Prostate gland (tissue), 2 donors: ENCODE data around the gene CRTAC1.

ENCODE experiments used
- CTCF ChIP-seq, 4 experiments: fragments of 200-600 bp in 2 of 4; fragments of 450-650 bp in 2 of 4; sonication (generic) in 2 of 4; IDR thresholded peaks; 1 replicate in 3 of 4; 2 replicates in 1 of 4; pipeline ENCODE4 v1.5.1; 2016 to 2019; ENCODE audit warnings: antibody characterized with exemption in 4 of 4, mild to moderate bottlenecking in 2 of 4, moderate library complexity in 2 of 4
- POLR2A ChIP-seq: fragments of 450-650 bp; IDR thresholded peaks from one replicate; pipeline ENCODE4 v1.6.1; 2016; ENCODE audit warnings: antibody characterized with exemption, mild to moderate bottlenecking
- POLR2AphosphoS5 ChIP-seq: sonication (generic); formaldehyde crosslinking; IDR thresholded peaks from one replicate; pipeline ENCODE4 v1.6.1; 2017; ENCODE audit warnings: antibody characterized with exemption

DNA sequence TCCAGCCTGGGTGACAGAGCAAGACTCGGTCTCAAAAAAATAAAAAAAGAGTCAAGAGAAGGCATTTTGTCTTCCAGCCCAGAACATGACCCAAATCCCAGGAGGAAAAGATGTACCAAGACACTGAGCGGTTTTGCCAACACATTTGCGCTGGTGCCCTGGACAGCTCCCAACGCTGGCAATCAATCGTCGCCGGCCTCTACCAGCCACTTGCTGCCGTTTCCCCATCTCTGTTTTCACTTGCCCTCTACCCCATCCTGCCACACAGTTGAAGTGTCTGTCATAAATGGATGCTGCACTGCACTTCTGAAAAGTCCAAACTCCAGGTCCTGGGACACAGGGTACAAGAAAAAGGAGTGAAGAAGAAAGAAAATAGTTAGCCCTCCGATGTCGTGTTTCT is 29.7 kb upstream of the CRTAC1 start:
- TF ChIP-seq POLR2A (no peak), CTCF (IDR thresholded peaks at IDR 0.05) (no peak), POLR2AphosphoS5 (no peak)
